Epithelial cell of proximal tubule (primary cell): ENCODE results near the gene CD2BP2. TPM values are rescaled to one million over a fixed set of nuclear protein-coding genes. Genes with fewer than 3 reads are reported as not detected.

Experiments
- DNase-seq: peaks from one replicate; pipeline ENCODE4 v3.0.0-alpha.2; 2011; ENCODE audit warnings: low read depth
- H3K4me3 ChIP-seq: 2 replicates; pipeline ENCODE4 v1.5.1; 2011; ENCODE audit warnings: low read depth, mild to moderate bottlenecking, low read length
- CTCF ChIP-seq: conservative IDR thresholded peaks from 2 replicates; pipeline ENCODE4 v1.5.1; 2012; ENCODE audit warnings: low read depth, mild to moderate bottlenecking, low read length
- total RNA-seq: library from RNA; depleted of rRNA; stranded (reverse); fragments of >200 nt; gene quantifications from 2 replicates; pipeline ENCODE4 v1.2.3, GENCODE V29; 2015

CD2BP2 gene
- total RNA-seq, 1 donor from 2014 or later: 75.2 TPM

- no peak for DNase-seq
- H3K4me3 ChIP-seq: no peak overlapping the region
- TF ChIP-seq CTCF: no peak
Measured at GRCh38 chr16:30357715-30358576, 2.8 kb upstream of the CD2BP2 start.

- no peak for TF ChIP-seq CTCF
- DNase-seq: no peak
Measured at GRCh38 chr16:30357085-30357714, 2.1 kb upstream of the CD2BP2 start.

GRCh38 chr16:30356401-30357084 is 1.4 kb upstream of the CD2BP2 start:
- peak overlapping the region; percentile 85 for H3K4me3 ChIP-seq
- DNase-seq: no peak
- TF ChIP-seq CTCF: no peak

More at GRCh38 chr16:30357085-30357714, 2.1 kb upstream of the CD2BP2 start:
- H3K4me3 ChIP-seq: no peak overlapping the region

- DNase-seq: no peak
- TF ChIP-seq CTCF: no peak
- peak overlapping the region; percentile 85 for H3K4me3 ChIP-seq
Measured at GRCh38 chr16:30355954-30356308, 823 bp upstream of the CD2BP2 start.

- DNase-seq: no peak
- peak overlapping the region; percentile 85 for H3K4me3 ChIP-seq
- no peak for TF ChIP-seq CTCF
Measured at GRCh38 chr16:30354423-30355143, 525 bp downstream of the CD2BP2 start.

GRCh38 chr16:30353438-30354129 is 1.5 kb downstream of the CD2BP2 start:
- TF ChIP-seq CTCF: no peak
- no peak for DNase-seq
- H3K4me3 ChIP-seq: peak overlapping the region; percentile 85
